GM10847 (cell line): Measurements from ENCODE around the gene FAF2.
A peak's percentile ranks its signal among the peaks of the same experiment; 100 is the strongest.

ENCODE experiments used
- POLR2A ChIP-seq: IDR thresholded peaks from 2 replicates; pipeline ENCODE4 v1.6.1; 2011; ENCODE audit not compliant: insufficient read length; ENCODE audit errors: extremely low read depth

The FAF2 gene

GRCh38 chr5:176529741-176530141 is 81.6 kb downstream of the FAF2 start:
- no peak for TF ChIP-seq POLR2A

DNA sequence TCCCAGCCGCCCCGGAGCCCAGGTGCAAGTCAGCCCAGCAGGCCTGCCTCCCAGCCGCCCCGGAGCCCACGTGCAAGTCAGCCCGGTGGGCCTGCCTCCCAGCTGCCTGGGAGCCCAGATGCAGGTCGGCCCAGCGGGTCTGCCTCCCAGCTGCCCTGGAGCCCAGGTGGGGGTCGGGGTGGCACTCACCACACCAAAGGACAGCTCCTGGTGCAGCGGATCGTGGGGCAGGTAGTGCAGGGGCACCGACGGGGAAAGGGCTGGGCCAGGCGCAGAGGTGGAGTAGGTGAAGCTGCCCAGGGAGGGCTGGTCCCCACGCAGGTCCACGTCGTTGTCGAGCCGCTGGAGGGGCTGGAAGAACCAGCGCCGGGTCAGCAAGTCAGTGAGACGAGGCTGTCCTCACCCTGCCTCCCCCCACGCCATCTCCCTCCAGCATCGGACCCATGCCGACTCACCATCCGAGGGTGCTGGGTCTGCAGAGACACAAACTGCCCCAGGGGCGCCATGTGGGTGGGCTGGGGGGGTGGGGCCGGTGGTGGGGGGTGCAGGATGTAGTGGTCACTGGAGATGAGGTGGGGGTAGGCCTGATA is 82.3 kb downstream of the FAF2 start:
- TF ChIP-seq POLR2A, result no peak

DNA sequence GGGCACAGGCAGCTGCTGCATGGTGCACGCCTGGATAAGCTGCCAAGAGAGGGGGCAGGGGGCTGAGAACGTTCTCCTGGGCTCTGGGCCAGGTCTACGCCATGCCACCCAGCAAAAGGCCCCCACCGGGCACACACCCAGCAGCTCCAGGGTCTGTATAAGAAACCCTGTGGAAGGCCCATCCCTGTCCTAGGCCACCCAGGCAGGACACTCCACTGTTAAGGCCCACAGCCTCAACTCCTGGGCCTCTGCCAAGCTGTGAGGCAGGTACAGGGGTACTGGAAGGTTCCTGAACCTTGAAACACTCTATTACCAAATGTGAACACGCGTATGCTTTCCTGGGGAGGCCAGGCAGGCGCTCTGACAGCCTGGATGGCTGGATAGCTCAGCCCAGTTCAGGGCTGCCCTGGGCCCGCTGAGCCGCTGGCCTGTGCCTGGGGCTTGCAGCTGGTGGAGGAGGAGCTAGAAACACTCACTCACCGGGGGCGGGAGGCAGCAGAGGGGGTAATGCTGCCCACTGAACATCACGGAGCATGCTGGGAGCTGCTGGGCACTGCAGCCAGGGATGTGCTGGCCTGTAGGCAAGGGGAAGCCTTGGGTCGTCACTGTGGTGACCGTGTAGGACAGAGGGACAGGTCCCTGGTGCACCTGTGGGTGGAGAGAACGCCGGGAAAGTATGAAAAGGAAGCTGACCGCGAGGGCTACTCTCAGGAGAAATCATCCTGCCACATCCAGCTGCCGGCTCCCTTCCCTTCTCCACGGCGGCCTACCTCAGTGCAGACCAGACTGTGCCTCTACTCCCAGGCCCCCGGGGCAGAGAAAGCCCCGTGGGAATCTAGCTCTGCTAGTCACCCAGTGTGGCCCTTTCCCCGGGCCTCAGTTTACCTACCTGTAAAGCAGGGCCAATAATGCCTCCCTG is 83.1 kb downstream of the FAF2 start:
- TF ChIP-seq POLR2A, result no peak

GRCh38 chr5:176531902-176532493 is 83.8 kb downstream of the FAF2 start:
- no peak for TF ChIP-seq POLR2A

GRCh38 chr5:176532795-176533194 is 84.6 kb downstream of the FAF2 start:
- TF ChIP-seq POLR2A, result no peak

DNA sequence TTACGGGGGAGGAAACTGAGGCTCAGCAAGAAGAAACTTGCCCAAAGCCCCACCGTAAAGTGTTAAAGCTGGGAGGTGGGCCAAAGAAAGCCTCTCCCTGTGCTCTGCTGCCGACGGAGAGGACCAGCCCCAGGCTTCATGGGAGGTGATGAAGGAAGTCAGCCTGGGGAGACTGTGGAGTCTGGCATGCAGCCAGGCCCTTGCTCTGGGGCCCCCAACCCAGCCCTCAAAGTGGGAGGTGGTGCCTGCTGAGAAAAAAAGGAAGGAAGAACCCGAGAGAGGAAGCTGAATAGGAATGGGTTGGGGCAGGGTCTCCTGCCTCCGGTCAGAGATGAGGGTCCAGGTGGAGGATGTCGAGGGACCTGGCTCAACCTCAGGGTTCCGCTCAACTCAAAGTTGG is 85.2 kb downstream of the FAF2 start:
- no peak for TF ChIP-seq POLR2A

DNA sequence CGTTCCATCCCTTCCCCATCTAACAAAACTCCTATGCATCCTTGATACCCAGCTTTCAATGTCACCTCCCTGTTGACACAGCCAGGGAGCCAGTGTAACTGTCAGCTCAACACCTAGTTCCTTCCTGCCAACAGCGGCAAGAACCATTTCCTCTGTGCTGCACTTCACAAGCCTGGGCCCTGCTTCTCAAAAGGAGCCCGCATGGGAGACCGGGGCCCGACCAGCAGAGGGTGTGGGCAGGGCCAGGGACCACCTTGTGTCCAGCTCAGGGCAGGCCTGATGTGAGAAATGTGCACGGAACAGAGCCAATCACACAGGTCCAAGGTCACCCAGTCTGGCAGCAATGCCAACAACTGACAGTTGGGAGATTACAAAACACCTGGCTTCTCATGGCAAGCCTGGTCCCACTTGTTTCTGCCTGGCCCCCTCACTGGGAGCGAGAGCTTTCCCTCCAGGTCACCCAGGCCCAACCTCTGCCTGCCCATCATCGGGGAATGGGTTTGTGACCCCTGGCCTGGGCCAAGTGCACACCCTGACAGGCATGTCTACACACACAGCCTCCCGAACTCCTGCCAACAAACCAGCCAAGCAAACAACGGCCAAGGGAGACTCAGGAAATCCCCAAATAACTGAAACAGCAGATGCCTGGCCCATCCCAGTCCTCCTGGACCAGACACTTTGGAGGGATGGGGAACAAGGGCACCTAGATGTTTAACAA is 85.9 kb downstream of the FAF2 start:
- no peak for TF ChIP-seq POLR2A

DNA sequence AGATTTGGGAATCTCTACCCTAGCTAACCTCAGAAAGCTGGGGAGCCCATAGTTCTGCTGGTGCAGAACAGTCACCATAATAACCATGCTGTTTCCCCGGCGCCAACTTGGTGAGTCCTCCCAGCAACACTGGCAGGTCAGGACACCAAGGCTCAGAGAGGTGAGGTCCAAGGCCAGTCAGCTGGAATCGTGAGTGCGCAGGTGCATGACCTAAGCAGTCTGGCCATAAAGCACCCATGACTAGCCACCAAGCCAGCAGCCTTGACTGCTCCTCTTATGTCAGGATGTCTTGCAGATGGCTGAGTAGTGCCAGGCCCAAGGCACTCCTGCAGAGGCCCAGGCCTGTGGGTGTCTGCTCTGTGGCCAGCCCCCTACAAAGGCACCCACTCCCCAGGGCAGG is 86.5 kb downstream of the FAF2 start:
- TF ChIP-seq POLR2A, result no peak

- TF ChIP-seq POLR2A, result no peak
Measured at GRCh38 chr5:176535101-176535663, 87.0 kb downstream of the FAF2 start.

GRCh38 chr5:176535664-176536131 is 87.5 kb downstream of the FAF2 start:
- no peak for TF ChIP-seq POLR2A

DNA sequence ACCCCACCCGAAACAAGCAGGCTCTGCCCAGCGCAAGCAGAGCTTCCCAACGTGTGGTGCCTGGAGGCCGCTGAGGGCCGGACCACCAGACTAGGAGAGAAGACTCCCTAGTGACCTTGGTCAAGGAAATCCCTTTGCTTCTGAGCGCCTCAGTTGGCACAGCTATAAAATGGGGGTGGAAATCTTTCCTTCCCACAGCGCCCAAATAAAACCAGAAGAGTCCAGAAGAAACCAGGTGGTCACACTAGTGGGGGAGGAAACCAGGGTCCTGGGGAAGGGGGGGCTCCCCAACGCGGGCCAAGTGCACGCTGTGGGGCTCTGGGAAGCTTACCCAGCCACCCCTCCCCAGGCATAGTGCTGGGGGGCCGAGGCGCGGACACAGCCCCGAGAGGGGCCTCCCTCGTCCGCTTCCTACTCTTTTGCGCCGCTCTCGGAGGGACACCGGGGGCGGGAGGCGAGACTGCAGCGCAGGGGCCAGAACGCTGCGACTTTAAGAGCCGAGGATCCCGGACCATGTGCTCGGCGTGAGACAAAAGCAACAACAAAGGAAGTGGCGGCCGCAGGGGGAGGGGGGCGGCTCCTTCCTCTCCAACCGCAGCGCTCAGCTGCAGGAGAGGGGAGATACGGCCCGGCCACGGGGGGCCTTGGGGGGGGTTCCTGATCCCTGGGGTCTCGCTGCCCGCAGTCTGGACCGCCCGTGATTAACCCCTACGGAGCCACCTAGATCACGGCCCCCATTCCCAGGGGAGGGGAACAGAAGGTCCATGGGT is 88.1 kb downstream of the FAF2 start:
- TF ChIP-seq POLR2A, result no peak

GRCh38 chr5:176536902-176537553 is 88.8 kb downstream of the FAF2 start, which contains the start of gene RNF44:
TSS of gene RNF44 (minus strand) at chr5:176537402. CDS start at chr5:176532472, 4,930 bp downstream.
- TF ChIP-seq POLR2A, result peak; percentile 48

DNA sequence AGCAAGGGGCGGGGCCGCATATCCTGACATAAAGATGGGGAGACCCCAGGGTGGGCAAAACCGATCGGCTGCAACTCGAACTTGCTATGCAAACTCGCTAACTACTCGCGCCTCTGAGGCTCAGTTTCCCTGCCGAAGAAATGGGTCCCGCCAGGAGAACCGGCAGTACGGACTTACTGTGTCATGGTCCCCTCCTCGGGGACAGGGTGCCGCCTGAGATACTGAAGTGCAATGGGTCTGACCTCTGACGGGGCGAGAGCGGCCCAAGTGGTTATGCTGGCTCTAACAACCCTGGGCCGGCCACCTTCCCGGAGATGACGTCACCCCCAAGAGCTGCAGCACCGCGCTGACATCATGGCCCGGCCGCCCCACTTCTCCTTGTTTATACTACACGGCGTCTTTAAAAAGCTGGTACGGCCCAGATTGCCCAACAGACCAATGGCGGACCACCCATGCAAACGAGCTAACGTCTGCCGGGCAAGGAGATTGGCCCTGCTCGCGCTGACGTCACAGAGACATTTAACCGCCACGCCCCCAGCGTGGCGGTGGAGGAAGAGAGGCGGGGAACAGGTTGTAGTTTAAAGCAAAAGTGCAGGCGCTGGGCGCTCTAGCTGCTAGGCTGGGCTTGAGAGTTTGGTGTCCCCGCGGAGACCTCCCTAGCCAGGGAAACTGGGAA is 89.5 kb downstream of the FAF2 start:
- TF ChIP-seq POLR2A, result no peak

- TF ChIP-seq POLR2A, result no peak
Measured at GRCh38 chr5:176538230-176538988, 90.2 kb downstream of the FAF2 start.
